ENCODE data around the gene DAB2IP.

The DAB2IP gene

DNA sequence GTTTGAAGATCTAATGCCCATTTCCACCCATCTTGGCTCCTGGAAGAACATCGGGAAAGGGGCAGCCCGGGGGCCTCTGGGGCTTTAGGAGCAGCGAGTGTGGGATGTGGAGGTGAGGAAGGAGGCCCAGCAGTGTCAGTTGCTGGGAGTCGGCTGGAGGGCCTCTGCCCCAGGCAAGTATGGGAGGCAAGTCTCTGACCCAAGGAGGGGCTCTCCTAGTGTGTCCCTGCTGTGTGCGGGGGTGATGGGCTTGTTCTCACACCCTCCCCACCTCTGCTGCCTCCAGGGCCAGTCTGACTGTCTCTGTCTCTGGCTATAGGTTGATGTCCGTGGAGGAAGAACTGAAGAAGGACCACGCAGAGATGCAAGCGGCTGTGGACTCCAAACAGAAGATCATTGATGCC lies 129.7 kb downstream of the DAB2IP start:
- DNase-seq (ENCODE audit: low read depth): no peak
- H3K4me3 ChIP-seq (ENCODE audit: low read length): no peak overlapping the region
- TF ChIP-seq, protein P1, sequence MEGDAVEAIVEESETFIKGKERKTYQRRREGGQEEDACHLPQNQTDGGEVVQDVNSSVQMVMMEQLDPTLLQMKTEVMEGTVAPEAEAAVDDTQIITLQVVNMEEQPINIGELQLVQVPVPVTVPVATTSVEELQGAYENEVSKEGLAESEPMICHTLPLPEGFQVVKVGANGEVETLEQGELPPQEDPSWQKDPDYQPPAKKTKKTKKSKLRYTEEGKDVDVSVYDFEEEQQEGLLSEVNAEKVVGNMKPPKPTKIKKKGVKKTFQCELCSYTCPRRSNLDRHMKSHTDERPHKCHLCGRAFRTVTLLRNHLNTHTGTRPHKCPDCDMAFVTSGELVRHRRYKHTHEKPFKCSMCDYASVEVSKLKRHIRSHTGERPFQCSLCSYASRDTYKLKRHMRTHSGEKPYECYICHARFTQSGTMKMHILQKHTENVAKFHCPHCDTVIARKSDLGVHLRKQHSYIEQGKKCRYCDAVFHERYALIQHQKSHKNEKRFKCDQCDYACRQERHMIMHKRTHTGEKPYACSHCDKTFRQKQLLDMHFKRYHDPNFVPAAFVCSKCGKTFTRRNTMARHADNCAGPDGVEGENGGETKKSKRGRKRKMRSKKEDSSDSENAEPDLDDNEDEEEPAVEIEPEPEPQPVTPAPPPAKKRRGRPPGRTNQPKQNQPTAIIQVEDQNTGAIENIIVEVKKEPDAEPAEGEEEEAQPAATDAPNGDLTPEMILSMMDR (conservative IDR thresholded peaks at IDR 0.05; ENCODE audit: low read length): no peak

DNA sequence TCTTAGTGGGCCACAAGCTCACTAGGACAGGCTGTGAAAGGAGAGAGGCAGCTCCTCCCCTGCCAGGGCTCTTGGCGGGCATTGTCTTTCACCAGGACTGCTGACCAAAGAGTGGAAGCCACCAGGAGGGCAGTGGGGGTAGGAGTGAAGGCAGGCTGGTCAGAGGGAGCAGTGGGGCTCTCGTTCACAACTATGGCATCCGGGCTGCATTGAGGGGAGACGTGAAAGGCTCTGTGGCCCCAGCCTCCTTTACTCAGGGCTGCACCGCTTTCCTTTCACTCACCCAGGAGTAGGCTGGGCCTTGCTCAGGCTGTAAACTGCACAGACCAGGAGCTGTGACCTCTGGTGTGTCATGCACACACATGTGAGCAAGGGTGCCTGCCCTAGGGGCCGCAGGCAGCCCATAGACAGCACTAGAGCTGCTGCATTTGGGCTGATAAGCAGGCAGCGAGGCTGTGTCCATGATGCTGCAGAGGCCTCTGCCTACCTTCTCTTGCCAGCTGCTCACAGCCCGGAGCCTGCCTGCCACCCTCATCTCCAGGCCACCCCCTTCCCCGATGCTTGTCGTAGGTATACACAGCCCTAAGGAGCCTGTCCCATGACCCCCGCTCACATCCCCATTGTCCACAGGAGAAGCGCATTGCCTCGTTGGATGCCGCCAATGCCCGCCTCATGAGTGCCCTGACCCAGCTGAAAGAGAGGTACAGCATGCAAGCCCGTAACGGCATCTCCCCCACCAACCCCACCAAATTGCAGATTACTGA lies 130.4 kb downstream of the DAB2IP start:
- TF ChIP-seq, protein P1 (conservative IDR thresholded peaks at IDR 0.05; ENCODE audit: low read length): no peak
- H3K4me3 ChIP-seq (ENCODE audit: low read length): no peak overlapping the region
- no peak for DNase-seq (ENCODE audit: low read depth)

DNA sequence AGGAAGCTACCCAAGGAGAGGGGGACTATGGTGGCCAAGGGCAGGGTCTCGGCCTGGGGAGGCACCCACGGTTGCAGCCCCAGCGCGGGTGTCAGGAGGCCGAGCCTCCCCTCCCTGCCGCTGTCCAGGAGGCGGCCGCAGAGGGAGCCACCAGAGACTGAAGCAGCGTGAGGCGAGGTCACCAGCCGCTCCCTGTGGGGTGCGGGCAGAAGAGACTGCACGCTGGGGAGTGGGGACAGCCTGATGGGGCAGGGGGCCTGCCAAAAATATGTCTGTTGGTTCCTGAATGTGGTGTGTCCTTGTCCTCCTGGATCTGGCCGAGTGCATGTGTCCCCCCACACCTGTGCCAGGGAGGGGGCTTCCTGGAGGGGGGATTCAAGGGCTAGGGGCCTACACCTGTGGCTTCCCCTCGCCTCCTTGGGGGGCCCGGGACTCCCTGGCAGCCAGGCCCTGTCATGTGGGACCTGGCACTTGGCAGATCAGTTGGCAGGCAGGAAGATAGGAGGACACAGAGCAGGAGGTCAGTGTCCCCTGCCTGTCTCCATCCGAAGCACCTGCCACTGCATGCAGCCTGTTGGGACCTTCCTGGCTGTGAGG lies 131.2 kb downstream of the DAB2IP start:
- no peak for DNase-seq (ENCODE audit: low read depth)
- TF ChIP-seq, protein P1 (conservative IDR thresholded peaks at IDR 0.05; ENCODE audit: low read length): no peak
- no peak overlapping the region for H3K4me3 ChIP-seq (ENCODE audit: low read length)

DNA sequence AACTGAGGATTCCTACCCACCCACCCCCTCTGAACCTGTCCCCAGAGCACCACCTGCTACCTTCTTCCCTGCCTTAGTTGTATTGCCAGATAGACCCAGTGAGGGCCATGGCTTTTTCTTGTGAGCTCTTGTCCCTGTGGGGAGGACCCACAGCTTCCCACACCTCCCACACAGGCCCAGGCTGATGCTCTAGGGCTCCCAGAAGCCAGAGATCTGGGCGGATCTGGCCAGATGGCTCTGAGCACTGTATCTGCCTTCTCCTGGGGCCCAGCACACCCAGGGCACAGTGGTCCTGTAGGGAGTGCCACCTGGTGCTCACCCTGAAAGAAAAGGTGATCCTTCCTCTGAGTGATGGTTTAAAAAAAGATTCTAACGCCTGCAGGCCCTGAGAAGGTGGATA lies 131.7 kb downstream of the DAB2IP start:
- TF ChIP-seq, protein P1 (conservative IDR thresholded peaks at IDR 0.05; ENCODE audit: low read length): no peak
- DNase-seq (ENCODE audit: low read depth): no peak
- no peak overlapping the region for H3K4me3 ChIP-seq (ENCODE audit: low read length)

DNA sequence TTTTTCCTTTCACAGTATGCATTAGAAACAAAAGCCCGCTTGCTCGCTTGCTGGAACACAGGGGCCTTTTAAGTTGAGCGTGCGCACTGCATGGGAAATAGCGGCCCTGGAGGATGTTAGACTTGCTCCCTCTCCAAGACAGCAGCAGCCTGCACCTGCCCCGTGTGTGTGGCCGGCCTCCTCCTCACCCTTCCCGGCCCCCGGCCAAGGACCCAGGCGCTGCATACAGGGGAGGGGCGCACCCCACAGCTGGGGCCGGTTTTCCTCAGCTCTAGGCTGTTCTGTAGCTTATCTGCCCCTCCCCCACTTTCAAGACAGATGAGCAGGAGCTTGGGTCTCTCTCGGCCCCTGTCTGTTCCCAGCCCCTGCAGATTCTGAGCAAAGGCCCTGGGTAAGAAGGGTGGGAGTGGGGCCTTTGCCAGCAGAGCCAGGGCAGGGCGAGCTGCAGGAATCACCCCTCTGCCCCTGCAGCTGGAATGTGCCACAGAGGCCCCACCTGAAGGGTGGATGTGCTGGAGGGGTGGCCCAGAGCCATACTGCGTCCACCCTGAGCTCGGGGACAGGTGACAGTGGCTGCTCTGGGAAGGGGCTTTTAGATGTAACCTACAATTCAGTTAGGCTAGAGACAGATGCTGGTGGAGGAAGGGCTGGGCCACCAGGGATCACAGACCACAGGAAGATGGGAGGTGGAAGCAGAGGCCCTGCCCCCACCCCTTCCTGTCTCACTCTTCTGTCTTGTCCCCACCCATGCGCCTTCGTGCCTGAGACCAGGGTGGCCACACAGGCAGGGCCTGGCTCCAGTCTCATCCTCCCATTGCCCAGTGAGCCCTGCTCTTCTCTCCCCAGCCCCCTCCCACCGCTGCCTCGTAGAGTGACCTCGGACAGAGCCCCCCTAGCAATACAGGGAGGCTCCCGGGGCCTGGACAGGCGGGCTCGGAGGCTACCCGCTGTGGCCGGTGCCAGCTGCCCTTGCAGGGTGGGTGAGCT lies 132.4 kb downstream of the DAB2IP start:
- DNase-seq (ENCODE audit: low read depth): no peak
- TF ChIP-seq, protein P1 (conservative IDR thresholded peaks at IDR 0.05; ENCODE audit: low read length): no peak
- H3K4me3 ChIP-seq (ENCODE audit: low read length): no peak overlapping the region

DNA sequence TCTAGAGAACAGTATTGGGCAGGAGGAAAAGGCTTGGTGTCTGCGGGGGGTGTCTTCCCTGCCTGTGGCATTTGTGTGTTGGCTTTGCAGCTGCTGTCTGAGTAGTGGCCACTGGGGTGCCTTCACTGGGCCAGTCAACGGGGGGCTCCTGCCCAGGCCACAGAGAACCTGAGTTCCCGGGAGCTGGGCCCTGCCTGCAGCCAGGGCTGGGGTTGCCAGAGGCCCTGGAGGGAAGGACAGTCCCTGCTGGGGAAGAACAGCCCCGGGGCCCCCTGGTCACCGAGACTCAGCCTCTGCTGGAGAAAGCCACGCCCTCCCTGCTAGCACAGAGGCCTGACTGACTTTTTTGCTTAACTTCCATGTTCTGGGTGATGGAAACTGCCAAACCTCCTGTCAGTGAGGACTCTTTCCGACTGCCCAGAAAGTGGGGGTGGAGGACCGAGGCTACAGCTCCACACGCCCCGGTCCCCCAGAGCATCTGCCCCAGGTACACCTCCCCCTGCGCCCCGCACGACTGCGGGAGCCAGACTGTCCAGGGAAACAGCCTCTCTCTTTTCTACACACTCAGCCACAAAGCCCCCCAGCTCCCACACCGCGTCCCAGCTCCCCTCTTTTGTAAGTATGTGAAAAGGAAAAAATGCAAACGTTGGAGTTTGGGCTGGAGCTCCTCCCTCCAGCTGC lies 133.4 kb downstream of the DAB2IP start:
- no peak overlapping the region for H3K4me3 ChIP-seq (ENCODE audit: low read length)
- TF ChIP-seq, protein P1 (conservative IDR thresholded peaks at IDR 0.05; ENCODE audit: low read length): no peak
- DNase-seq (ENCODE audit: low read depth): no peak
